ENCODE data around the gene ENO2. TPM values are rescaled to one million over a fixed set of nuclear protein-coding genes. Genes with fewer than 3 reads are reported as not detected.
"Not testable (repeated sequence)": the region's sequence is repeated elsewhere in the genome, so short reads cannot be mapped to it uniquely, and the experiment has no call there.

The ENO2 gene
- total RNA-seq, 1 experiment from 2014 or later = 40.3 TPM

- no peak overlapping the region for H3K4me2 ChIP-seq (ENCODE audit: low read depth, low read length, poor library complexity, severe bottlenecking)
- no peaks in the 10 kb centered on the region for H3K9me3 ChIP-seq (ENCODE audit: low read length)
- no peaks in the 10 kb centered on the region for H3K27me3 ChIP-seq (ENCODE audit: low read length)
- H3K4me3 ChIP-seq (ENCODE audit: low read length) = no peak overlapping the region
- H3K9me2 ChIP-seq (replicated peaks; ENCODE audit: insufficient read depth, low read length) = no peaks in the 10 kb centered on the region
- no peak overlapping the region for H3K27ac ChIP-seq (ENCODE audit: low read length)
- no peak for DNase-seq
- no peaks in the 10 kb centered on the region for H4K20me1 ChIP-seq (ENCODE audit: insufficient read depth, low read depth, low read length)
- H3K4me1 ChIP-seq (ENCODE audit: low read length) = peaks cover 19% of the 10 kb centered on the region
- no peaks in the 10 kb centered on the region for H3K36me3 ChIP-seq (ENCODE audit: insufficient read depth, low read length)
- no peaks in the 10 kb centered on the region for H3K79me2 ChIP-seq (ENCODE audit: low read length)
- no peak overlapping the region for H2AFZ ChIP-seq (ENCODE audit: low read length)
- H3K9ac ChIP-seq (ENCODE audit: low read length) = no peak overlapping the region
Observed at GRCh38 chr12:6899837-6900519, 14.4 kb upstream of the ENO2 start.

- no peak for DNase-seq
- Histone ChIP-seq H3K4me3 (ENCODE audit: low read length) (no peak overlapping the region), H3K9ac (ENCODE audit: low read length) (no peak overlapping the region), H3K4me1 (ENCODE audit: low read length) (peaks cover 24% of the 10 kb centered on the region), H4K20me1 (ENCODE audit: insufficient read depth, low read depth, low read length) (no peaks in the 10 kb centered on the region), H3K79me2 (ENCODE audit: low read length) (no peaks in the 10 kb centered on the region), H3K36me3 (ENCODE audit: insufficient read depth, low read length) (no peaks in the 10 kb centered on the region), H2AFZ (ENCODE audit: low read length) (no peak overlapping the region), H3K27me3 (ENCODE audit: low read length) (no peaks in the 10 kb centered on the region), H3K9me2 (replicated peaks; ENCODE audit: insufficient read depth, low read length) (no peaks in the 10 kb centered on the region), H3K27ac (ENCODE audit: low read length) (no peak overlapping the region), H3K9me3 (ENCODE audit: low read length) (no peaks in the 10 kb centered on the region), H3K4me2 (ENCODE audit: low read depth, low read length, poor library complexity, severe bottlenecking) (no peak overlapping the region)
Observed at GRCh38 chr12:6902448-6902847, 11.9 kb upstream of the ENO2 start.

- peak overlapping the region; percentile 88 for H2AFZ ChIP-seq (ENCODE audit: low read length)
- H3K27ac ChIP-seq (ENCODE audit: low read length) = no peak overlapping the region; the same call in 1 of the 2 replicates
- peaks cover 24% of the 10 kb centered on the region for H3K4me1 ChIP-seq (ENCODE audit: low read length)
- H3K79me2 ChIP-seq (ENCODE audit: low read length) = no peaks in the 10 kb centered on the region
- no peak for DNase-seq
- H3K4me2 ChIP-seq (ENCODE audit: low read depth, low read length, poor library complexity, severe bottlenecking) = peak overlapping the region; percentile 84
- no peaks in the 10 kb centered on the region for H3K27me3 ChIP-seq (ENCODE audit: low read length)
- no peaks in the 10 kb centered on the region for H4K20me1 ChIP-seq (ENCODE audit: insufficient read depth, low read depth, low read length)
- H3K36me3 ChIP-seq (ENCODE audit: insufficient read depth, low read length) = no peaks in the 10 kb centered on the region
- no peaks in the 10 kb centered on the region for H3K9me2 ChIP-seq (replicated peaks; ENCODE audit: insufficient read depth, low read length)
- H3K9me3 ChIP-seq (ENCODE audit: low read length) = no peaks in the 10 kb centered on the region
- peak overlapping the region; percentile 71; the same call in 1 of the 2 replicates for H3K4me3 ChIP-seq (ENCODE audit: low read length)
- H3K9ac ChIP-seq (ENCODE audit: low read length) = 0 out of 2 replicates have a peak overlapping the region, but pooled peaks have one; percentile 22
Observed at GRCh38 chr12:6903722-6904121, 10.7 kb upstream of the ENO2 start.

GRCh38 chr12:6904280-6905276 is 9.8 kb upstream of the ENO2 start, which contains the start of gene LRRC23:
Gene LRRC23 (plus strand): TSS chr12:6904822. CDS start chr12:6905634, 812 bp downstream.
- Histone ChIP-seq H2AFZ (ENCODE audit: low read length) (peak within 1 kb of the TSS; percentile 88), H3K9me2 (replicated peaks; ENCODE audit: insufficient read depth, low read length) (no peaks in the 10 kb centered on the region), H4K20me1 (ENCODE audit: insufficient read depth, low read depth, low read length) (no peaks in the 10 kb centered on the region), H3K79me2 (ENCODE audit: low read length) (no peaks in the 10 kb centered on the region), H3K36me3 (ENCODE audit: insufficient read depth, low read length) (no peaks in the 10 kb centered on the region), H3K4me3 (ENCODE audit: low read length) (peak within 1 kb of the TSS; percentile 71), H3K4me1 (ENCODE audit: low read length) (peaks cover 24% of the 10 kb centered on the region), H3K9me3 (ENCODE audit: low read length) (no peaks in the 10 kb centered on the region), H3K9ac (ENCODE audit: low read length) (peak within 1 kb of the TSS; percentile 79), H3K4me2 (ENCODE audit: low read depth, low read length, poor library complexity, severe bottlenecking) (peak within 1 kb of the TSS; percentile 84), H3K27ac (ENCODE audit: low read length) (no peak within 1 kb of the TSS; the same call in 1 of the 2 replicates), H3K27me3 (ENCODE audit: low read length) (no peaks in the 10 kb centered on the region)
- DNase-seq = peak; percentile 99

- H3K79me2 ChIP-seq (ENCODE audit: low read length) = no peaks in the 10 kb centered on the region
- H3K27me3 ChIP-seq (ENCODE audit: low read length) = no peaks in the 10 kb centered on the region
- peak overlapping the region; percentile 84 for H3K4me2 ChIP-seq (ENCODE audit: low read depth, low read length, poor library complexity, severe bottlenecking)
- no peaks in the 10 kb centered on the region for H3K9me2 ChIP-seq (replicated peaks; ENCODE audit: insufficient read depth, low read length)
- peaks cover 23% of the 10 kb centered on the region for H3K4me1 ChIP-seq (ENCODE audit: low read length)
- H4K20me1 ChIP-seq (ENCODE audit: insufficient read depth, low read depth, low read length) = no peaks in the 10 kb centered on the region
- H3K27ac ChIP-seq (ENCODE audit: low read length) = no peak overlapping the region
- peak overlapping the region; percentile 71 for H3K4me3 ChIP-seq (ENCODE audit: low read length)
- no peaks in the 10 kb centered on the region for H3K36me3 ChIP-seq (ENCODE audit: insufficient read depth, low read length)
- H3K9ac ChIP-seq (ENCODE audit: low read length) = peak overlapping the region; percentile 79
- DNase-seq = no peak
- no peaks in the 10 kb centered on the region for H3K9me3 ChIP-seq (ENCODE audit: low read length)
- H2AFZ ChIP-seq (ENCODE audit: low read length) = no peak overlapping the region
Observed at GRCh38 chr12:6905414-6906040, 8.9 kb upstream of the ENO2 start.

- not testable (repeated sequence) for H3K27me3 ChIP-seq (ENCODE audit: low read length); H3K9me2 ChIP-seq (replicated peaks; ENCODE audit: insufficient read depth, low read length); H4K20me1 ChIP-seq (ENCODE audit: insufficient read depth, low read depth, low read length); DNase-seq; H3K4me3 ChIP-seq (ENCODE audit: low read length); H2AFZ ChIP-seq (ENCODE audit: low read length); H3K9me3 ChIP-seq (ENCODE audit: low read length); H3K4me2 ChIP-seq (ENCODE audit: low read depth, low read length, poor library complexity, severe bottlenecking); H3K36me3 ChIP-seq (ENCODE audit: insufficient read depth, low read length); H3K27ac ChIP-seq (ENCODE audit: low read length); H3K9ac ChIP-seq (ENCODE audit: low read length); H3K79me2 ChIP-seq (ENCODE audit: low read length)
- H3K4me1 ChIP-seq (ENCODE audit: low read length) = peaks cover 20% of the 10 kb centered on the region
Observed at GRCh38 chr12:6908141-6908540, 6.2 kb upstream of the ENO2 start.

GRCh38 chr12:6909421-6910145 is 4.8 kb upstream of the ENO2 start:
- Histone ChIP-seq H3K9me2 (replicated peaks; ENCODE audit: insufficient read depth, low read length) (no peaks in the 10 kb centered on the region), H3K27me3 (ENCODE audit: low read length) (no peaks in the 10 kb centered on the region), H3K36me3 (ENCODE audit: insufficient read depth, low read length) (no peaks in the 10 kb centered on the region), H3K9me3 (ENCODE audit: low read length) (no peaks in the 10 kb centered on the region), H2AFZ (ENCODE audit: low read length) (no peak overlapping the region), H3K4me3 (ENCODE audit: low read length) (no peak overlapping the region), H3K4me1 (ENCODE audit: low read length) (peaks cover 15% of the 10 kb centered on the region), H3K79me2 (ENCODE audit: low read length) (no peaks in the 10 kb centered on the region), H3K9ac (ENCODE audit: low read length) (peak overlapping the region; percentile 26; the same call in 1 of the 2 replicates), H4K20me1 (ENCODE audit: insufficient read depth, low read depth, low read length) (no peaks in the 10 kb centered on the region), H3K27ac (ENCODE audit: low read length) (no peak overlapping the region), H3K4me2 (ENCODE audit: low read depth, low read length, poor library complexity, severe bottlenecking) (no peak overlapping the region)
- DNase-seq = no peak
